HTERT RPE-1 (cell line): ENCODE measurements around the gene BIRC5.
"Not testable (repeated sequence)": the region's sequence is repeated elsewhere in the genome, so short reads cannot be mapped to it uniquely, and the experiment has no call there.

Experiments used
- in situ Hi-C: fragments of 300-500 bp; cut with MboI; formaldehyde crosslinking; loops from 4 replicates; pipeline ENCODE4 v1.14.3; 2020; ENCODE audit warnings: low sequenced_read_pairs

The BIRC5 gene

DNA sequence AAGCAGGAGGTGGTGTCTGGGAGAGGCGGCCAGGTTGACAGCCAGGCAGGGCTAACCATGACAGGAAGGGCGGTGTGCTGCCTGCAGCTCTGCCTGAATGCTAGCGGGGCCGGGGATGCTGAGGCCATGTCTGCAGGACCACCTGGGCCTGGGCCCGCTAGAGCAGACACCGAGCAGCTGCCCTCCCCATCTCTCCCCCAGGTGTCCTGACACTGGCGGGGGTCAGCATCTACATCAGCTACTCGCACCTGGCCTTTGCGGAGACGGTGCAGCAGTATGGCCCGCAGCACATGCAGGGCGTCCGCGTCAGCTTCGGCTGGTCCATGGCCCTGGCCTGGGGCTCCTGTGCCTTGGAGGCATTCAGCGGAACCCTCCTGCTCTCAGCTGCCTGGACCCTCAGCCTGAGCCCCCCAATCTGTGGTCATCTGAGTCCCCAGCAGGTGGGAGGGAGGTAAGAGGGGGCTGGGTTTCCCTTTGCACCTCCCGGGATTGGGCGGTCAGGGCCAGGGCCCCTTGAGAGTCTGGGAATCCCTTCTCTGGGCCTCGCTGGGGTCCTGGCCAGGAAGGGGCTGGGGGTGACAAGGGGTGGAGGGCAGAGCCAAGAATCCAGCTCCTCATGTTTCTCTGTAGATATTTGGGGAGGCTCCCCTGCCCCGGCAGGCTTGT lies 24.9 kb downstream of the BIRC5 start:
- in situ Hi-C loops, result no loop called here

DNA sequence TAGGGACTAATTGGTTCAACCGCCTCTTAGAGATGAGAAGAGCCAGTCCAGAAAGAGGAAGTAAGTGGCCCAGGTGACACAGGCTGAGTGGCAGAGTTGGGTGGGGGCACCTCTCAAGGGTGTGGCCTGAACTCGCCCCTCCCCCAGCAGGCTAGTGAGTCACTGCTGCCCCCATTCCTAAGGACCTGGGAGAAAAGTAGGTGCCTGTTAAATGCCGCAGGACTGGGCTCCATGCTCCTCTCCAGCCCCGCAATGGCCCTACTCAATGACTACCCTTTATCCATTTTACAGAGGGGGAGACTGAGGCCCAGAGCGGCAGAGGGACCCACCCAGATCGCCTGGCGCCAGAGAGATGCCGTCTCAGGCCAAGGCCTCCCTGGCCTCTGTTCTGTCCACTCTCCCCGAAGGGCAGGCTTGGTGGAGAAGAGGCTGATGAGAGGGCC lies 25.5 kb downstream of the BIRC5 start:
- in situ Hi-C loops, result no loop called here

DNA sequence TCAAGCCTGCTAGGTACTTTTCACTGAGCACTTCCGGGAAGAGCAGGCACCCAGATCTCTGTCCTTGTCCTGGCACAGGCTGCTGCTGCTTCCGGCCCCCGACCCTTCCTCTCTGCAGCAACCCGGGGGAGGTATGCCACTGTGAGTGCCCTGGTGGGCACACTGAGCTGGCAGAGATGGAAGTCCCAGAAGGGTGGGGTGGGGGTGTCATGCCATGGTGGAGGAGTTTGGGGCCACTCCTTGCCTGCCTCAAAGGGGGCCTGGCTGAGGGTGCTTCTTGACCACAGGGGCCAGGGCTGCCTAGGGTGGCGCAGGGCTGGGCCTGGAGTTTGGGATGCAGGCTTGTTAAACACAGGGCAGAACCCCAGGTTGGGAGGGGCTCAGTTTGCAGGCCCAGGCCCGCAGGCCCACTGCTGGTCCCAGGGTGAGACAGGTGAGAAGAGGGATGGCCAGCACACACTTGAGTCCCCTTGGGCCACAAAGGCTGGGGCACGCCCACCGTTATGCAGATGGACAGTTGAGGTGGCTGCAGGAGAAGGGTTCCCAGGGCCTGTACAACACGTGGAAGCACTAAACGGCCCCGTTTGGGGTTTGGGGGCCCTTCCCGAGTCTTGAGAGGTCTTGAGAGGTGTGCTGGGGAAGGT lies 26.1 kb downstream of the BIRC5 start:
- in situ Hi-C loops, result no loop called here

DNA sequence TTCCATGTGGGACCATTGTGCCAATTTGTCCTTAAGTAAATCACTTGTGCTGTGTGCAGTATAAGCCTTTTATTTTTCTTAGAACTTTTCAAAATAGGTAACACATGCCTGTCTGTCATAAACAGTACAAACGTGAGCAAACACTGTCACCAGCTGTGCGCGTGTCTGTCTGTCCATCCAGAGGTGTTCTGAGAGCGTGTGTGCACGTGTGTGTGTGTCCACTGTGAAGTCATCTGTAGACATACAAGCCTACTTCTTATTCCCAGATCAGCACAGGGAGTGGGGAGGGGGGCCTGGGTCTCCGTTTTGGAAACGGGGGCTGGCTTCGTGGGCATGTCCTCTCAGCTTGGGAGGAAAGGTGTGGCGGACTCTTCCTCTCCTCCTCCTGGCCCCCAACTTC lies 26.8 kb downstream of the BIRC5 start:
- in situ Hi-C loops, result no loop called here

DNA sequence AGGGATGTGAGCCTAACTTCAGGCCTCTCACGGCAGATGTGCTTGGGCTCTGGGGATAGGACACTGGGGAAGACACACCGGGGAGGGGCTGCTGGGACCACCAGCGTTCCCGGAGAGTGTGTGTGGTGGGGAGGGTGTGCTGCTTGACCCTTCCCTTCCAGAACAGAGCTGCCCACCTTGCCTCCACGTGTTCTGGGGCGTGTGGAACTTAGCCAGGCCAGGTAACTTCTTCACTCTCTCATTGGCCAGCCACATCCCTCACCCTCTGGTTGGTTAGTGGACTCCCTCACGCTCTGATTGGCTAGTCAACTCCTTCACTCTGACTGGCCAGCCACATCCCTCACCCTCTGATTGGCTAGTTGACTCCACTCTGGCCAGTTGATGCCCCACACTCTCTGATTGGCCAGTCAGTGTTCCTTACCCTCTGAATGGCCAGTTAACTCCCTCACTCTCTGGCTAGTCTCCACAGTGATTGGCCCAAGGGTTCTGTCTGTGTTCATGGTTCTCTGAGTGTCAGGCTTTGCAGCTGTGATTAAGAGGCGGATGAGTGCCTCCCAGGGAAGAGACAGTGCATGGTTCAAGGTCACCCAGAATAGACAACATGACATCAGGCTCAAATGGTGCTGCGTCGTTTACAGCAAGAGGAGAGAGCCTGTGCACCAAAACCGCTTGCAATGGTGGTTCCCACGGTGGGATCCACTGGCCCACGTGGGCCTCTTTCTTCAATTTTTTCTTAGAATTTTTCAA lies 27.4 kb downstream of the BIRC5 start:
- in situ Hi-C loops, result no loop called here

DNA sequence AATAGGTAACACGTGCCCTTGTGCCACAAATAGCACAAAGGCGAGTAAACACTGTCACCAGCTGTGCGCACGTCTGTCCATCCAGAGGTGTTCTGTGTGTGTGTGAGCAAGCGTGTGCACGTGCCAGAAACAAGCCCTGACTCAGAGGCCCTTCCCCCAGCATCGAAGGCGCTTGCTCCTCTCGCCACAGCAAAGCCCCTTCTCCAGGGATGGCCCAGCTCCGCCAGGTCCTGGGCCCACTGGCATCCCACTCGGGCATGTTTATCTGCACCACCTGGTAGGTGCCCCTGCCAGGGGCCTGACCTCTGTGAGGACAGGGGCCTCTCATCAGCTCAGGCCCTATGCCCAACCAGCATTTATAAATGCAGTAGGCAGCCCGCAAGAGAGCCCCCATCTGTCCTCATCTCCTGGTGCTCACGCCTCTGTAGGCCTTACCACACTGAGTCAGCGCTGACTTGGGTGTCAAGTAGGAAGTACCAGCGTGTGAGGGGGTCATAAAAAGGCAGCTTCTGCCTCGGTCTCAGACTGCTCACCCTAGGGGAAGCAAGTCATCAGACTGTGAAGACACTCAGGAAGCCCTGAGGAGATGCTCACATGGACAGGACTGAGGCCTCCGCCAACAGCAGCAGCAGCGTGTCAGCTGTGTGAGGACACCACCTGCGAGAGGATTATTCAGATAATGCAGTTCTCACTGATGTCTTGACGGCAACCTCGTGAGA lies 28.1 kb downstream of the BIRC5 start:
- in situ Hi-C loops, result no loop called here

DNA sequence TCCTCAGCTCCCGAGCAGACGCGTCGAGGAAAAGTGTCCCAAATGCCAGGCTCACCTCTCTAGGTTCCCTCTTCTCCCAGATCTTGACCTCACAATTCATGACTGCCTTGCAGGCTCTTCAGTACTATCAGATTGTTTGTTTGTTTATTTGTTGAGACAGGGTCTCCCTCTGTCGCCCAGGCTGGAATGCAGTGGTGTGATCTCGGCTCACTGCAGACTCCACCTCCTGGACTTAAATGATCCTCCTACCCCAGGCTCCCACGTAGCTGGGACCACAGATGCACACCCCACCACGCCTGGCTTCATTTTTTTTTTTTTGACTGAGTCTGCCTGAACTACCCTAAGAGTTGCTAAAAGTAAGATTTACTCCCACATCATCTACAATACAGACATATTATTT lies 33.3 kb downstream of the BIRC5 start:
- in situ Hi-C loops, result no loop called here

DNA sequence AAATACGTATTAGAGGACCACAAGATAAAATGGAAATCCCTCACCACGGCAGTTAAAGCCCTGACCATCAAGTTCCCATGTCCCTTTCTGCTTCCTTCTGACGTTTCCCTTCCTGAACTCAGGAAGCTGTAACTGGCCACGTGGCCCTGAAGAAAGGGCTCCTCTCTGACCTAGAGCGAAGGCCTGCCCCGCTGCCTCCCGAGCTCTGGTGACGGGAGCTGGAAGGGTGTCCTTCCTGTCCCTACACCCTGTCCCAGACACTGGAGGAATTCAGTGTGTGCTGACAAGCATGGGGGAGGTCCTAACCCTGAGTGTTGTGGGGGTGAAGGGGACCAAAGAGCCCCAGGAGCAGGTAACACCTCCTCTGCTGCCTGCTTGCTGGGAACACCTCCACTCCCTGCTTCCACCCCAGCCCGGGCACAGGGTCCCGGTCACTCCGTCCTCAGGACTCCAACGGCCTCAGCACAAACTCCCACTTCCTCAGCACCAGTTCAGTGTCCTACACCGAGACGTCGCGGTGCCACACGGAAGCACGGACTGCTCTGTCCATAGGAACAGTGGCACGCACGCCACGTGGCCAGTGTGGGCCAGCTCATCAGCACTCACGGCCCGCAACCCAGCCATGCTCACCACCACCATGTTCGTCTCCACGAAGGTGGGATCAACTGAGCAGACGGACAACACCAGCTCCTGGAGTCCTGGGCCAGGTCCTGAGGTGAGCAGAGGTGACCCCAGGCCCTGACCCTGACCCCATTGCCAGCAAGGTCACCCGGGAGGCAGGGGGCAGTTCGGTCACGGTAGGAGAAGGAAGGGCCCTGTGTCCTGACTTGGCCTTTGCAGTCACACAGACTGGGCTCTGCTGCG lies 34.2 kb downstream of the BIRC5 start:
- in situ Hi-C loops, result no loop called here

DNA sequence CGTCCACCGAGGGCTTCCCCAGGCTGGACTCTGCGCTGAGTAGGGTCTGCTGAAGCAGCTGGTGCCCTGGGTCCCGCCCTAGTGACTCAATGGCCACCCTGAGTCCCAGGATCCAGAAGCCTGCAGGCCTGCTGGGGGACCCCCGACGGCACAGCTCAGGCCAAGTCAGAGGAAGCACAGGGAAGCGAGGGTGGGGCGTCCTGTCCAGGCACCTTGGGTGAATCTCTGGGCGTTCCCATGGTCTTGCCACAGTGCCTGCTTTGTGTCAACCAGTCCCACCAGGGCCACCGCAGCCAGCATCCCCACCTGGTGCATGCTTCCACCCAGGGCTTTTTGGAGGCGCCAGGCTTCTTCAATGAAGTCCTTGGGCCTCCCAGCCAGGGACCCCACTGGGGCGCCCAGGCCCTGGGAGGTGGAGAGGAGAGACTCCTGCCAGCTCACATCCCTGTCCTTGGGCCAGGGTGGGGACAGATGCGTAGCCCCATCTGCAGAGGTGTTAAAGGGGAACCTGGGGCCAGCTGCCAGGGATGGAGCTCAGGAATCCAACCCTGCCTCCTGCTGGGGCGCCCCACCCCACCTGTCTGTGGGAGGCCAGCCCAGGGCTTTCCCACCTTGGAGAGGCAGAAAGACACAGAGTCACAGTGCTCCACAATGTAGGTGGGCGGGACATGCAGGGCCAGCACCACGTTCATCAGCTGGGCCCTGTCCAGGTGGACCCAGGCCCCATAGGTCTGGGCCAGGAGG lies 35.2 kb downstream of the BIRC5 start:
- in situ Hi-C loops, result no loop called here

DNA sequence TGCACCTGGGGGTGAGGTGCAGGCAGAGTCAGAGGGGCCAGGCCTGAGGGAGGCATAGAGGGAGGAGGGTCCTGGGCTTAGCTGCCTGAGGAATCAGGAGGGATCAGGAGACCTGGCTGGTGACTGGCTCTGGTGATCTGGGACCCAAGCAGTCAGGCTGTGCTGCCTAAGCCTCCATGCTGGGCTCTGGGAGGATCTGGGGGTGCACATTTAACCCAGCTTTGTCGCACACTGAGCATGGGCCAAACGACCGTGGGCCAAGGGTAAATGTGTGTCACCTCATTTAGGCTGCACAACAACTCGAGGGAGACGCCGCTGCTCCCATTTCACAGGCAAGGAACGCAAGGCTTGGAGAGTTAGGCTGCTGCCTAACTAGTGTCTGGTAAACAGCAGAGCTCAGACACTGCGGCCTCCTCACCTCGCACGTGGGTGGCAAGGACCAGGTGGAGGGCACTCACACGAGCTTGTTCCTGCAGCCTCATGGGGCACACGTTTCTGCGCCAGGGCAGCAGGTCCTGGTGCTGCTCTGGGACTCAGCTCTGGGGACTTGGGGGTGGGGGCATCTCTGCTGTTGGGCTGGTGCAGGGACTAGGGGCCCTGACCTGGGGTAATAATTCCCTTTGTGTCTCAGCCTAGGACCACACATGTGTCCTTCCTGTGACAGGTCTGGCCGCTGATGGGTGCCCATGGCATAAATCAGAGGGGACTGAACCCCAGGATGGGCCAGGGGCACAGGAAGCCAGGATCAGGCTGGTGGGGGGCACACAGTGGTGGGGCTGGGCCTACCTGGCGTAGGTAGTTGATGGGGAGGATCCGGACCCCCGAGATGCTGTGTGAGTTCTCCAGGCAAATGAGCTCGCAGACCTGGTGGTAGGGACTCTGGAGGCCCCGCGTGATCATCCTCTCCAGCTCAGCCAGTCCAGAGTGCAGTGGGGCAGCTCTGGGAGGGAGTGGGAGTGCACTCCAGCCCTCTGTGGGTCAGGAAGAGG lies 36.1 kb downstream of the BIRC5 start:
- in situ Hi-C loops, result no loop called here

DNA sequence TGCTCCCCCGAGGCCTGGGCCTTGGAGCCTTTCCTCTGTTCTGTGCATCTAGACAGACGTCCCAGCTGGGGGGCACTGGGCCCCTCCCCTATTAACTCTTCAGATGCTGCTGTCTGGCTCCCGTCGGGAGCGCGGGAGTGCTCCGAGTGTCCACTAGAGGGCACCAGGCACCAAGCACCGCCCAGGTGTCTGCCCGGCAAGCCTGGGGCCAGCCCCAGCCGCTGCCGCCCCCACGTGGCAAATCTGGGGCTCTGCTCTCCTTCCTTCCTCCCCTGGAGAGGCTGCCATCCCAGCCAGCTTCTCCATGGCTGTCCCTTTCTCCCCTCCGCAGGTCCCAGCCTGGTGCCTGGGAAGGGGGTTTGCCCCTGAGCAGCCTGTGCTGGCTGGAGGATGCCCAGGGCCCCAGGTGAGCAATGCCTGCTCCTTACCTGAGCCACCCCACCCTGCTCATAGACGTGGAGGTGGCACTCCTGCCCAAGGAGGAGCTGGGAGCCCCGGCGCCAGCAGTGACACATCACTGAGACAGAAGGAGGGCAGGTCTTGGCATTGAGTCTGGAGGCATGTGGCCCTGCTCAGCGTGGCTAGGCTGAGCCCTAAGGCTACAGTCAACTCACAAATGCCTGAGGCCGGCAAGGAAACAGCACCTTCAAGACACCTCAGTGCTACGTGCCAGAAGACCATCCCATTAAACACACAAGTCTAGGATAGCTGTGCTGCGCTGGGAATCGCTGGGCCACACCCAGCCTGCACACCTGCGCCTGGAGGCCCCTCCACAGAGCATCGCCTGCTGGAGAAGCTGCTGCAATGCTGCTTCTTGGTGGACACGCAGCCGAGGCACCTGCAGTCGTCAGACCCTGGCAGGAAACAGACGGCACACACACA lies 37.1 kb downstream of the BIRC5 start:
- in situ Hi-C loops, result no loop called here

DNA sequence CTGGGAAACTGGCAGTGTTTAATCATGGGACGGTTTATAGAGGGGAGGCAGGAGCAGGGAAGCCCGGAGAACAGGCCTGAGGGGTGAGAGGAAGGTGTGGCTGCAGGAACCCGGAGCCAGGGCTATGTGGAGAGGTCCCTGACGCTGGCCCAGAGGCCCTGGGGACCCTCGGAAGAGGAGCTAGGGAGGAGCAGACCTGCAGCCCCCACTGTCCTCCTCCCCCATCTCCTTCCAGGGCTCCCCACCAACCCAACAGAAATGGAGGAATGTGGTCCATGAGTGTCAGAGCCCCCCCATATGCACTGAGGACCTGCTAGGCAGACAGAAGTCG lies 37.7 kb downstream of the BIRC5 start:
- in situ Hi-C loops, result no loop called here

DNA sequence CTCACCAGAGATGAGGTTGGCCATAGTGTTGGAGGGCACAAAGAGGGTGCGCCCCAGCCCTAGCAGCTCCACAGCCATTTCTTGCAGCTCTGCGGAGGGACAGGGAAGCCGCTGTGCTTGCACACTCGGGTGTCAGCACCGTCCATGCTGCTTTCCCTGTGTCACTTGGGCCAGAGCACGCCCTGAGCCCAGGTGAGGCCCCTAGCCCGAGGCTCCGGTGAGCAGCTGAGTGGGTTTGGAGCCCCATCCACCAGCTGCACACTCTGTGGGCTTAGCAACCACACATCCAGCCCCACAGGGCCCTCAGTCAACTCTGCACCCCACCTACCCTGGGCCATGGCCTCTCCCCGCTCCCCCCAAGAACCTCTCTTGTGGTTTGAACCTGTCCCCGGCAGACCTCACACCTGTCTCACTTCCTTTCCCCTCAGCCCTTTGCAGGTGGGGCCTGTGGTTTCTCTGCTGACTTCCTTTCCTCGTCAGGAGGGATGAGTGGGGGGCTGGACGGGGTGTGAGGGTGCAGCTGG lies 38.1 kb downstream of the BIRC5 start:
- in situ Hi-C loops, result no loop called here

DNA sequence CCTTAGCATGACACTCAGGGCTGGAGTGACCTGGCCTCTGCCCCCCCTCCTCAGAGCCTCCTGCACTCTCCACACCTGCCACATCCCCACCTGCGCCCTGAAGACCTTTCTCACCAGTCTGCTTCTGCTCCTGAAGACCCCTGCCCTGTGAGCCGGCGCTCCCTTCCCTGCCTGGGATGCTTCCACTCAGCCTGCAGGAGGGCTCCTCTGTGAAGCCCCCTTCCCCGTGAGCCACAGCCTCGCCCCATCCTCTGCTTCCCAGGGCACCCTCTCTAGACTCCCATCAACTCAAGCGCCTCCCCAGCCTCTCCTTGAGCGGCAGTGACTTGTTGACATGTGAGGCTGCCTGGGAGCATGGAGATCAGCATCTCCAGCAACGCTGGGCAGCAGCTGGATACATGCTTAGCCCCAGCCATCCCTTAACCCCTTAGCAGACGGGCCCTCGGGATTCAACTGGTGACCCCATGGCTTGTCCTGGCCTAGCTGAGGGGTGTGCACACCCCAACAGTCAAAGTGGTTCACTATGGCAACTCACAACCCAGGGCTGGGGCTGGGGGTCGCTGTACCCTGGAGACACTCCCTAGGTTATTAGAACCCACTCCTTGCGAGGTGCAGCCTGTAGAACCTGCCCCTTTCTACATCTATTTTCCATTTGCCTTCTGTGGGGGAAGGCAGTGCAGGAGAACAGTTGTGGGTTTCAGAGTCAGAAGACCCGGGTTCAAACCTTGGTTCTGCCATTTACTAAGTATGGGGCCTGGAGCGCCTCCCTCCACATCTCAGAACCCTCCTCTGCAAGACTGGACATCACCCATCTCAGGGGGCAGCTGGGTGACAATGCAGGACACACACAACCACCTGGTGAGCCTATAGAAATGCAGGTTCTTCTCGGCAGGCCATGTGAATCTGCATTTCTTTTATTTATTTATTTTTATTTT lies 38.9 kb downstream of the BIRC5 start:
- in situ Hi-C loops, result no loop called here

DNA sequence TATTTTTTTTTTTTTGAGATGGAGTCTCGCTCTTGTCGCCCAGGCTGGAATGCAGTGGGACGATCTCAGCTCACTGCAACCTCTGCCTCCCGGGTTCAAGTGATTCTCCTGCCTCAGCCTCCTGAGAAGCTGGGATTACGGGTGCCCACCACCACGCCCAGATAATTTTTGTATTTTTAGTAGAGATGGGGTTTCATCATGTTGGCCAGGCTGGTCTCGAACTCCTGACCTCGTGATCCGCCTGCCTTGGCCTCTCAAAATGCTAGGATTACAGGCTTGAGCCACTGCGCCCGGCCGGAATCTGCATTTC lies 39.5 kb downstream of the BIRC5 start:
- in situ Hi-C loops, result not testable (repeated sequence)

DNA sequence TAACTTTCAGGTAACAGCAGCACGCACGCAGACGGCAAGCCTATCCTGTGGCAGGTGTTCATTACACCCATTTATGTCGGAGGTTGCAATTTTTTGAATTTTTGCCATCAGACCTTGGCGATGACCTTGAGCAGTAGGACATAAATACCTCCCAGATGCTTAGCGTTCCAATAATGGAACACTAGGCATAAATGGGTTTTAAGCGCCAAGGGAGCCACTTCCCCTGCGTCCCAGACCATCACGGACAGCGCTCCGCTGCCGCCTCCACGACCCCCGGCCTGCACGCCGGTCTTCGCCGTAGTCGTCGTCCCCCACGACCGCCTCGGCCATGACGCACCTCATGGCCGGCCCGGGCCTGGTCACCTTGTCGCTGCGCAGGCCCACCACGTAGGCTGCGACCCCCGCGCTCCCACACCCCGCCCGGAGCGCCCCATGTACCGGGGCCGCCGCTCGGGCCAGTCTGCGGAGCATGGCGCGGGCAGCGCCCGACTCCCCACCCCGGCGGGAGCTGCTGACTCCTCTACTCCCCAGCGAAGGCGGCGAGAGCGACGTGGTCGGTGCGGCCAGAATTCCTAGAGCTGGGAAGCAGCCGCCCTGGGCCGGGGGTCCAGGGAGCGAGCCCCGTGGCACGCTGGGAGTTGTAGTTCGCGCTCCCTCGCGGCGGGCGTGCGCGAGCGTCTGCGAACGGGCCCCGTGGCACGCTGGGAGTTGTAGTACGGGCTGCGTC lies 40.1 kb downstream of the BIRC5 start:
- in situ Hi-C loops, result no loop called here
